CD4-positive, alpha-beta T cell treated with Interleukin-17A for 1 hour (primary cell): ENCODE results near the gene EXD3.
A peak's percentile ranks its signal among the peaks of the same experiment; 100 is the strongest.

Experiments
- DNase-seq: peaks from one replicate; pipeline ENCODE4 v3.0.0-alpha.2; 2020

The EXD3 gene

GRCh38 chr9:137301081-137301947 lies 121.6 kb downstream of the EXD3 start:
- no peak for DNase-seq

GRCh38 chr9:137300567-137301080 lies 122.3 kb downstream of the EXD3 start:
- no peak for DNase-seq

- no peak for DNase-seq
These were observed 123.0 kb downstream of the EXD3 start for GRCh38 chr9:137299938-137300337.

GRCh38 chr9:137299203-137299565 lies 123.8 kb downstream of the EXD3 start:
- no peak for DNase-seq

- no peak for DNase-seq
These were observed 124.4 kb downstream of the EXD3 start for GRCh38 chr9:137298401-137299202.

- no peak for DNase-seq
These were observed 125.0 kb downstream of the EXD3 start for GRCh38 chr9:137297966-137298365.

- DNase-seq: no peak
These were observed 126.0 kb downstream of the EXD3 start for GRCh38 chr9:137296670-137297664.

- DNase-seq: no peak
These were observed 126.9 kb downstream of the EXD3 start for GRCh38 chr9:137295849-137296669.

- DNase-seq: peak; percentile 44
These were observed 127.6 kb downstream of the EXD3 start for GRCh38 chr9:137295238-137295811.

- DNase-seq: peak; percentile 19
These were observed 128.2 kb downstream of the EXD3 start for GRCh38 chr9:137294681-137295237.

GRCh38 chr9:137294091-137294680 lies 128.8 kb downstream of the EXD3 start:
- peak; percentile 40 for DNase-seq

- no peak for DNase-seq
These were observed 129.4 kb downstream of the EXD3 start for GRCh38 chr9:137293482-137294090.

- no peak for DNase-seq
These were observed 129.9 kb downstream of the EXD3 start for GRCh38 chr9:137293094-137293481.

- DNase-seq: peak; percentile 29
These were observed 136.0 kb downstream of the EXD3 start for GRCh38 chr9:137286975-137287383.

GRCh38 chr9:137281345-137282116 lies 141.4 kb downstream of the EXD3 start:
- no peak for DNase-seq

- DNase-seq: peak; percentile 21
These were observed 142.3 kb downstream of the EXD3 start for GRCh38 chr9:137280474-137281344.

- DNase-seq: no peak
These were observed 143.1 kb downstream of the EXD3 start for GRCh38 chr9:137279741-137280473.
